Osteoblast (primary cell): ENCODE results near the gene KIF6. TPM values are rescaled to one million over a fixed set of nuclear protein-coding genes. Genes with fewer than 3 reads are reported as not detected.

Experiments used
- DNase-seq: peaks from one replicate; pipeline ENCODE4 v3.0.0; 2011; ENCODE audit warnings: low spot score, mixed read lengths; ENCODE audit not compliant: insufficient read length; ENCODE audit errors: missing footprints
- H2AFZ ChIP-seq: 2 replicates; pipeline ENCODE4 v1.6.0; 2011; ENCODE audit warnings: mild to moderate bottlenecking, low read length
- H3K27ac ChIP-seq: 2 replicates; pipeline ENCODE4 v1.5.1; 2011; ENCODE audit warnings: mild to moderate bottlenecking, low read depth, low read length, moderate library complexity
- H3K27me3 ChIP-seq: 2 replicates; pipeline ENCODE4 v1.6.0; 2012; ENCODE audit warnings: mild to moderate bottlenecking, control low read depth, inconsistent platforms, low read length, moderate library complexity; ENCODE audit not compliant: insufficient read depth
- H3K36me3 ChIP-seq: 2 replicates; pipeline ENCODE4 v1.5.1; 2011; ENCODE audit warnings: mild to moderate bottlenecking, low read length, control low read depth, moderate library complexity; ENCODE audit not compliant: insufficient read depth
- H3K4me1 ChIP-seq: 2 replicates; pipeline ENCODE4 v1.5.1; 2011; ENCODE audit warnings: mild to moderate bottlenecking, low read length, control low read depth, moderate library complexity; ENCODE audit not compliant: insufficient read depth
- H3K4me2 ChIP-seq: 2 replicates; pipeline ENCODE4 v1.6.0; 2011; ENCODE audit warnings: mild to moderate bottlenecking, low read length; ENCODE audit not compliant: insufficient read depth
- H3K4me3 ChIP-seq: fragments of 200-600 bp; sonication (generic); 3 replicates; pipeline ENCODE4 v1.5.1; 2012; ENCODE audit warnings: mild to moderate bottlenecking, low read length, inconsistent platforms; ENCODE audit not compliant: insufficient read depth
- H3K79me2 ChIP-seq: 2 replicates; pipeline ENCODE4 v1.6.0; 2012; ENCODE audit warnings: mild to moderate bottlenecking, low read length, control low read depth, inconsistent platforms; ENCODE audit not compliant: insufficient read depth
- H3K9me3 ChIP-seq: 2 replicates; pipeline ENCODE4 v1.5.1; 2011; ENCODE audit warnings: low read depth, low read length, control low read depth
- H4K20me1 ChIP-seq: 2 replicates; pipeline ENCODE4 v1.6.0; 2012; ENCODE audit warnings: mild to moderate bottlenecking, low read length, control low read depth; ENCODE audit not compliant: insufficient read depth
- CTCF ChIP-seq: IDR thresholded peaks from 2 replicates; pipeline ENCODE4 v1.5.1; 2011; ENCODE audit warnings: mild to moderate bottlenecking, low read depth, low read length, moderate library complexity; ENCODE audit errors: extremely low read depth
- total RNA-seq: library from RNA; depleted of rRNA; stranded (reverse); fragments of >200 nt; gene quantifications from 2 replicates; pipeline ENCODE4 v1.2.3, GENCODE V29; 2012

The KIF6 gene
- total RNA-seq, 1 donor: 1.4 TPM

DNA sequence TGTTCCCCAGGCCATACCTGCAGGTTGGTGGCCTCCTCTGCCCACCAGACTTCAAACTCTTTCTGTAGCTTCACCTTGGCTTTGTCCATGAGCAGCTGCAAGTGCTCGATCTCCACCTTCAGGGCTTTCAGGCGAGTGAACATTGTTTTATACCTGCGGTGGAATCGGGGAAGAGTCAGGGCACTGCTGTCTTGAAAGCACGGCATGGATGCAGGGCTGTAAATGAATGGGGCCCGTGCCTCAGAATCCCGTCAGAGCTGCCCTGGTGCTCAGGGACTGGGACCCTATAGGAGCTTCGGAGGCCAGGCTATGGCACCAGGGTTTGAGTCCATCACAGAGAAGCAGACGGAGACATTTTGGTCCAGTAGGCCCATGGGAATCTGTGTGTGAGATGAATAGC, 364.8 kb downstream of the KIF6 start:
- no peaks in the 10 kb centered on the region for H3K27me3 ChIP-seq
- H3K4me3 ChIP-seq: no peak overlapping the region
- H3K4me2 ChIP-seq: no peak overlapping the region
- H2AFZ ChIP-seq: no peak overlapping the region
- no peak for TF ChIP-seq CTCF
- H3K79me2 ChIP-seq: no peaks in the 10 kb centered on the region
- H3K27ac ChIP-seq: no peak overlapping the region
- H3K4me1 ChIP-seq: peaks cover 3% of the 10 kb centered on the region
- no peaks in the 10 kb centered on the region for H3K9me3 ChIP-seq
- H4K20me1 ChIP-seq: no peaks in the 10 kb centered on the region
- no peak for DNase-seq
- H3K36me3 ChIP-seq: no peaks in the 10 kb centered on the region

DNA sequence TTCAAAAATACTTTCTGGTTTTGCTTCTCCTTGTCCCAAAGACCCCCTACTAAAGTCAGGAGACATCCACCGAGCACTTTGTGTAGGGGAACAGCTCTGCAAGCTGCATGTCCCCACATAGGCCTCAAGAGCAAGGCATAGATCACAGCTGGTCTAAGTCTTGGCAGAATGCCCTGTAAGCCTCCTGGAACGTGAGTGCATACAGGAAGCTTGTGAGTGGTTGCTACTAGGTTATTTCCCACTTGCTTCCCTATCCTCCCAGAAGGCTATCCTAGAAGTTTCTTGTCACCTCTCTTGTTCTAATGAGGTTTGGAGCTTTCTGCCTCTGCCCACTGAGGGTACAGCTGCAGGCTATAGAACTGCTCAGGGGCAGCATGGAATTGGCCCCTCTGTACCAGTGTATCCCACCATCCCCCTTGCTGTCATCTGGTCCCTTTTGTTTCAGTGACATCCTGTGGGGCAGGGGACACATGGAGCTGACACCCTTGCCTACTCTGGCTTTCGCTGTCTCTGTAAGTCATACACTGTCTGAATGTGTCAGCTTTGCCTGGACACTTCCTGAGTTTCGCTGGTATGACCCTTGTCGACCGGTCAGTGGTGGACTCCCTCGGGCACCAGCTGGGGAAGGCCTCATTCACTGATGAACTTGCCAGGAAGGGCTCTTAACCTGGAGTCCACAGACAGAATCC, 367.1 kb downstream of the KIF6 start:
- Histone ChIP-seq H4K20me1 (no peaks in the 10 kb centered on the region), H2AFZ (no peak overlapping the region), H3K4me3 (no peak overlapping the region), H3K27me3 (no peaks in the 10 kb centered on the region), H3K79me2 (no peaks in the 10 kb centered on the region), H3K9me3 (no peaks in the 10 kb centered on the region), H3K4me1 (no peaks in the 10 kb centered on the region), H3K36me3 (no peaks in the 10 kb centered on the region), H3K27ac (no peak overlapping the region), H3K4me2 (no peak overlapping the region)
- peak; percentile 54 for DNase-seq
- TF ChIP-seq CTCF: no peak

GRCh38 chr6:39353698-39354315, 371.4 kb downstream of the KIF6 start:
- Histone ChIP-seq H3K27me3 (no peaks in the 10 kb centered on the region), H2AFZ (no peak overlapping the region)

More at GRCh38 chr6:39353698-39354315, 371.4 kb downstream of the KIF6 start:
- no peak overlapping the region for H3K27ac ChIP-seq
- H3K4me1 ChIP-seq: no peaks in the 10 kb centered on the region
- H3K79me2 ChIP-seq: no peaks in the 10 kb centered on the region
- H3K4me2 ChIP-seq: no peak overlapping the region
- no peak for TF ChIP-seq CTCF
- DNase-seq: peak; percentile 13
- no peaks in the 10 kb centered on the region for H4K20me1 ChIP-seq
- no peaks in the 10 kb centered on the region for H3K36me3 ChIP-seq
- no peaks in the 10 kb centered on the region for H3K9me3 ChIP-seq
- H3K4me3 ChIP-seq: no peak overlapping the region
